COLO829 (cell line): ENCODE data around the gene OR1E1.
"Not testable (repeated sequence)": the region's sequence is repeated elsewhere in the genome, so short reads cannot be mapped to it uniquely, and the experiment has no call there.

Experiments
- DNase-seq: peaks from one replicate; pipeline ENCODE4 v3.0.0; 2012; ENCODE audit warnings: low spot score

OR1E1 gene

GRCh38 chr17:3398310-3398709 is at the start of gene OR1E1:
Gene OR1E1 (minus strand): TSS chr17:3398410. CDS start chr17:3398410, 0 bp downstream.
- DNase-seq, result no peak

- DNase-seq, result peak; percentile 13
Observed at GRCh38 chr17:3447625-3448024, 49.4 kb upstream of the OR1E1 start.

- no peak for DNase-seq
Observed at GRCh38 chr17:3440451-3440850, 42.2 kb upstream of the OR1E1 start.

GRCh38 chr17:3438368-3438767 is 40.2 kb upstream of the OR1E1 start:
- no peak for DNase-seq

GRCh38 chr17:3433741-3434140 is 35.5 kb upstream of the OR1E1 start, which contains the start of gene OR1E2:
Gene OR1E2 (minus strand): TSS chr17:3433841. CDS start chr17:3433841, 0 bp downstream.
- DNase-seq, result no peak

GRCh38 chr17:3433215-3433614 is 35.0 kb upstream of the OR1E1 start:
- DNase-seq, result not testable (repeated sequence)

GRCh38 chr17:3418222-3418621 is 20.0 kb upstream of the OR1E1 start:
- DNase-seq, result no peak

- no peak for DNase-seq
Observed at GRCh38 chr17:3415610-3416009, 17.4 kb upstream of the OR1E1 start.

- not testable (repeated sequence) for DNase-seq
Observed at GRCh38 chr17:3412216-3412615, 14.0 kb upstream of the OR1E1 start.

- DNase-seq, result no peak
Observed at GRCh38 chr17:3411070-3411469, 12.9 kb upstream of the OR1E1 start, which contains the start of gene OR3A3. Gene OR3A3 (plus strand): TSS chr17:3411370.

GRCh38 chr17:3403856-3404255 is 5.6 kb upstream of the OR1E1 start:
- DNase-seq, result not testable (repeated sequence)

- no peak for DNase-seq
Observed at GRCh38 chr17:3401786-3402185, 3.6 kb upstream of the OR1E1 start.

GRCh38 chr17:3400055-3400454 is 1.8 kb upstream of the OR1E1 start:
- DNase-seq, result no peak

GRCh38 chr17:3397801-3398200 is 409 bp downstream of the OR1E1 start:
- DNase-seq, result not testable (repeated sequence)

- no peak for DNase-seq
Observed at GRCh38 chr17:3389791-3390190, 8.4 kb downstream of the OR1E1 start.

GRCh38 chr17:3385869-3386816 is 12.1 kb downstream of the OR1E1 start, which contains the start of gene OR3A2:
Gene OR3A2 (minus strand): TSS chr17:3386308.
- no peak for DNase-seq

GRCh38 chr17:3381957-3382356 is 16.3 kb downstream of the OR1E1 start:
- DNase-seq, result no peak

GRCh38 chr17:3378321-3378720 is 19.9 kb downstream of the OR1E1 start:
- DNase-seq, result no peak

- not testable (repeated sequence) for DNase-seq
Observed at GRCh38 chr17:3371167-3371566, 27.0 kb downstream of the OR1E1 start.
